ENCODE measurements around the gene ACTRT3.

The ACTRT3 gene

GRCh38 chr3:169811631-169812331, 42.4 kb upstream of the ACTRT3 start:
- no peak for TF ChIP-seq CTCF (conservative IDR thresholded peaks at IDR 0.05; ENCODE audit: low read depth, low read length)

GRCh38 chr3:169809230-169809795, 40.0 kb upstream of the ACTRT3 start:
- DNase-seq (ENCODE audit: low read depth), result no peak
- TF ChIP-seq CTCF (conservative IDR thresholded peaks at IDR 0.05; ENCODE audit: low read depth, low read length), result no peak
- no peak overlapping the region for H3K4me3 ChIP-seq (ENCODE audit: low read depth, low read length)

More at GRCh38 chr3:169811631-169812331, 42.4 kb upstream of the ACTRT3 start:
- DNase-seq (ENCODE audit: low read depth), result peak; percentile 76
- peak overlapping the region; percentile 67 for H3K4me3 ChIP-seq (ENCODE audit: low read depth, low read length)

- DNase-seq (ENCODE audit: low read depth), result no peak
- TF ChIP-seq CTCF (conservative IDR thresholded peaks at IDR 0.05; ENCODE audit: low read depth, low read length), result no peak
- H3K4me3 ChIP-seq (ENCODE audit: low read depth, low read length), result no peak overlapping the region
Measured at GRCh38 chr3:169804681-169805080, 35.3 kb upstream of the ACTRT3 start.

GRCh38 chr3:169792359-169792758, 23.0 kb upstream of the ACTRT3 start:
- no peak for DNase-seq (ENCODE audit: low read depth)

GRCh38 chr3:169790687-169791429, 21.5 kb upstream of the ACTRT3 start:
- DNase-seq (ENCODE audit: low read depth), result peak; percentile 25
- TF ChIP-seq CTCF (conservative IDR thresholded peaks at IDR 0.05; ENCODE audit: low read depth, low read length), result no peak
- H3K4me3 ChIP-seq (ENCODE audit: low read depth, low read length), result no peak overlapping the region

More at GRCh38 chr3:169792359-169792758, 23.0 kb upstream of the ACTRT3 start:
- H3K4me3 ChIP-seq (ENCODE audit: low read depth, low read length), result no peak overlapping the region
- TF ChIP-seq CTCF (conservative IDR thresholded peaks at IDR 0.05; ENCODE audit: low read depth, low read length), result no peak

- no peak for TF ChIP-seq CTCF (conservative IDR thresholded peaks at IDR 0.05; ENCODE audit: low read depth, low read length)
- DNase-seq (ENCODE audit: low read depth), result no peak
- H3K4me3 ChIP-seq (ENCODE audit: low read depth, low read length), result no peak overlapping the region
Measured at GRCh38 chr3:169790219-169790618, 20.9 kb upstream of the ACTRT3 start.
